OCI-LY1 (cell line): ENCODE measurements around the gene CDH23.

Experiments used
- H2AFZ ChIP-seq: fragments of 200-600 bp; sonication (generic), shearing (Covaris generic); 2 replicates; pipeline ENCODE4 v1.6.0; 2014; ENCODE audit warnings: antibody characterized with exemption, mild to moderate bottlenecking, low read length
- H3F3A ChIP-seq: fragments of 200-600 bp; sonication (generic), shearing (Covaris generic); 2 replicates; pipeline ENCODE4 v1.6.0; 2014; ENCODE audit warnings: mild to moderate bottlenecking, antibody characterized with exemption, low read length, moderate library complexity; ENCODE audit not compliant: insufficient read depth
- H3K27ac ChIP-seq: fragments of 200-600 bp; sonication (generic); 2 replicates; pipeline ENCODE4 v1.5.1; 2014; ENCODE audit warnings: low read length, mixed run types, mild to moderate bottlenecking, low read depth; ENCODE audit not compliant: poor library complexity, severe bottlenecking
- H3K27me3 ChIP-seq: fragments of 200-600 bp; sonication (generic); 2 replicates; pipeline ENCODE4 v1.6.0; 2014; ENCODE audit warnings: antibody characterized with exemption, mild to moderate bottlenecking, low read length, moderate library complexity; ENCODE audit not compliant: insufficient read depth
- H3K36me3 ChIP-seq: fragments of 200-600 bp; sonication (generic); 2 replicates; pipeline ENCODE4 v1.6.1; 2014; ENCODE audit warnings: mild to moderate bottlenecking, antibody characterized with exemption, low read length, moderate library complexity, mixed read lengths; ENCODE audit not compliant: insufficient read depth
- H3K4me1 ChIP-seq: fragments of 200-600 bp; sonication (generic); 2 replicates; pipeline ENCODE4 v1.5.1; 2014; ENCODE audit warnings: mild to moderate bottlenecking, low read length, moderate library complexity; ENCODE audit not compliant: insufficient read depth, severe bottlenecking
- H3K4me2 ChIP-seq: fragments of 200-600 bp; sonication (generic), shearing (Covaris generic); 2 replicates; pipeline ENCODE4 v1.6.1; 2014; ENCODE audit warnings: low read length
- H3K4me3 ChIP-seq: fragments of 200-600 bp; sonication (generic); 2 replicates; pipeline ENCODE4 v1.5.1; 2014; ENCODE audit warnings: low read length, low read depth, mild to moderate bottlenecking, mixed read lengths; ENCODE audit not compliant: poor library complexity, severe bottlenecking
- H3K79me2 ChIP-seq: fragments of 200-600 bp; shearing (Covaris generic); 2 replicates; pipeline ENCODE4 v1.6.1; 2016; ENCODE audit warnings: mixed run types, low read length, mixed read lengths; ENCODE audit not compliant: insufficient read depth
- H3K9ac ChIP-seq: fragments of 200-600 bp; sonication (generic), shearing (Covaris generic); 2 replicates; pipeline ENCODE4 v1.6.1; 2014; ENCODE audit warnings: mild to moderate bottlenecking, low read length, mixed read lengths
- H3K9me2 ChIP-seq: fragments of 200-600 bp; sonication (generic), shearing (Covaris generic); 2 replicates; pipeline ENCODE4 v1.6.1; 2014; ENCODE audit warnings: low read depth, mild to moderate bottlenecking, low read length, mixed read lengths
- H3K9me3 ChIP-seq: fragments of 200-600 bp; shearing (Covaris generic); 2 replicates; pipeline ENCODE4 v1.6.1; 2014; ENCODE audit warnings: low read length, mixed read lengths
- H4K20me1 ChIP-seq: fragments of 200-600 bp; sonication (generic), shearing (Covaris generic); 2 replicates; pipeline ENCODE4 v1.6.0; 2016; ENCODE audit warnings: mild to moderate bottlenecking, low read length; ENCODE audit not compliant: insufficient read depth
- EZH2 ChIP-seq: fragments of 200-600 bp; sonication (generic), shearing (Covaris generic); IDR thresholded peaks from 2 replicates; pipeline ENCODE4 v1.8.0; 2017; ENCODE audit warnings: borderline replicate concordance, mixed run types, mild to moderate bottlenecking, antibody characterized with exemption, low read length, moderate library complexity, mixed read lengths
- TF ChIP-seq, protein P1 (sequence below): fragments of 200-600 bp; sonication (generic), shearing (Covaris generic); IDR thresholded peaks from 2 replicates; pipeline ENCODE4 v1.5.1; 2017; ENCODE audit warnings: mild to moderate bottlenecking, antibody characterized with exemption, low read length, moderate library complexity, mixed read lengths

CDH23 gene

DNA sequence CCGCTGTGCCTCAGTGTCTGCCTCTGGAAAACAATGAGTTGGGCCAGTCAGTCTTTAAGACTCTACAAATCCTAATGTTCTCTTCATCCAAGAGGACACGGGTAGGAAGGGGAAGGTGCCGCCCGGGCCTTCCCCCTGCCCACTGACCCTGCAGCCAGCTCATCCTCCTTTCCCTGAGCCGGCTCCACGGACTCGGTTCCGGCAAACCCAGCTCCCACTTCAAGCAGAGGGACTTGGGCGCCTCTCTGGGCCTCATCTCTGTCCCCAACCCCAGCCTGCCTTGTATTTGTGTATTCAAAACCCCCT is 227.2 kb downstream of the CDH23 start:
- H3K9ac ChIP-seq = no peak overlapping the region
- no peak overlapping the region for H3K4me2 ChIP-seq
- H3K79me2 ChIP-seq = no peaks in the 10 kb centered on the region
- peaks cover 12% of the 10 kb centered on the region for H3K27me3 ChIP-seq
- peaks cover 13% of the 10 kb centered on the region for H3K4me1 ChIP-seq
- no peak for TF ChIP-seq EZH2
- TF ChIP-seq, protein P1, sequence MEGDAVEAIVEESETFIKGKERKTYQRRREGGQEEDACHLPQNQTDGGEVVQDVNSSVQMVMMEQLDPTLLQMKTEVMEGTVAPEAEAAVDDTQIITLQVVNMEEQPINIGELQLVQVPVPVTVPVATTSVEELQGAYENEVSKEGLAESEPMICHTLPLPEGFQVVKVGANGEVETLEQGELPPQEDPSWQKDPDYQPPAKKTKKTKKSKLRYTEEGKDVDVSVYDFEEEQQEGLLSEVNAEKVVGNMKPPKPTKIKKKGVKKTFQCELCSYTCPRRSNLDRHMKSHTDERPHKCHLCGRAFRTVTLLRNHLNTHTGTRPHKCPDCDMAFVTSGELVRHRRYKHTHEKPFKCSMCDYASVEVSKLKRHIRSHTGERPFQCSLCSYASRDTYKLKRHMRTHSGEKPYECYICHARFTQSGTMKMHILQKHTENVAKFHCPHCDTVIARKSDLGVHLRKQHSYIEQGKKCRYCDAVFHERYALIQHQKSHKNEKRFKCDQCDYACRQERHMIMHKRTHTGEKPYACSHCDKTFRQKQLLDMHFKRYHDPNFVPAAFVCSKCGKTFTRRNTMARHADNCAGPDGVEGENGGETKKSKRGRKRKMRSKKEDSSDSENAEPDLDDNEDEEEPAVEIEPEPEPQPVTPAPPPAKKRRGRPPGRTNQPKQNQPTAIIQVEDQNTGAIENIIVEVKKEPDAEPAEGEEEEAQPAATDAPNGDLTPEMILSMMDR = no peak
- no peaks in the 10 kb centered on the region for H3K9me3 ChIP-seq
- H3K27ac ChIP-seq = no peak overlapping the region
- no peak overlapping the region for H2AFZ ChIP-seq
- H3K36me3 ChIP-seq = no peaks in the 10 kb centered on the region
- no peaks in the 10 kb centered on the region for H3K9me2 ChIP-seq
- H4K20me1 ChIP-seq = no peaks in the 10 kb centered on the region
- H3F3A ChIP-seq = no peaks in the 10 kb centered on the region
- no peak overlapping the region for H3K4me3 ChIP-seq

DNA sequence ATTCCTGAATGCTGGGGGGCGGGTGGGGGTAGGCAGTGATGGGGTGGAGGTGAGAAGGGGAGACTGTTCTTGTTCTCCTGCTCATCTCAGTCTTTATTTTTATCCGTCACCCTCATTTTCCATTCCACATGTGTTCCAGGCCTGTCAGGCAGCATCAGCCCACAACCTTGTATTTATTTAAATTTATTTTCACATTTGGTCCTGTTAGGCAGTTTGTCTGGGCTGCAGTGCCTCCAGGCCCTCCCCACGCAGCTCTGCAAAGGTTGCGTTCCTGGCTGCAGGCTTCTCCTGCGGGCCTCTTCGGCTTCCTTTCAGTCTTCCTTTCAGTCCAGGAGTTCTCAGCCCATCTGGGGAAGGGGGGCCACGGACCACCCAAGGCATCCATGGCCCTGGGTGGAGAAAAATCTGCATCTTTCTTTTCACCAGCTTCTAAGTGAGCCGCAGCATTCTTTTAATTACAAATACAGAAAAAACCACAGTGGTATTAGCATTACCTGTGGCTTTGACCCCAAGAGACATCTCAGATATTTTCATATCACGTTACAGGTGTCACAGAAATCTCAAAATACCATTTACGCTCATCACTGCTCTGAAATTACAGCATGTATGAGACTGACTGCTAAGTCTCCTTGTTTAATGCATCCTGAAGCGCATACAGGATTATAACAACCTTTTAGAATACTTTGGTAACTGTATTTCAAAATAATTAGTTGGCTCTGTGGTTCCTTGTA is 228.9 kb downstream of the CDH23 start:
- Histone ChIP-seq H2AFZ (no peak overlapping the region), H3K9me3 (no peaks in the 10 kb centered on the region), H3K9me2 (no peaks in the 10 kb centered on the region), H3K9ac (no peak overlapping the region), H3K4me1 (peaks cover 13% of the 10 kb centered on the region), H3K27me3 (peaks cover 12% of the 10 kb centered on the region), H4K20me1 (no peaks in the 10 kb centered on the region), H3K4me2 (no peak overlapping the region), H3K79me2 (no peaks in the 10 kb centered on the region), H3K4me3 (no peak overlapping the region), H3F3A (no peaks in the 10 kb centered on the region), H3K27ac (no peak overlapping the region), H3K36me3 (no peaks in the 10 kb centered on the region)
- no peak for TF ChIP-seq EZH2
- TF ChIP-seq, protein P1 = no peak

DNA sequence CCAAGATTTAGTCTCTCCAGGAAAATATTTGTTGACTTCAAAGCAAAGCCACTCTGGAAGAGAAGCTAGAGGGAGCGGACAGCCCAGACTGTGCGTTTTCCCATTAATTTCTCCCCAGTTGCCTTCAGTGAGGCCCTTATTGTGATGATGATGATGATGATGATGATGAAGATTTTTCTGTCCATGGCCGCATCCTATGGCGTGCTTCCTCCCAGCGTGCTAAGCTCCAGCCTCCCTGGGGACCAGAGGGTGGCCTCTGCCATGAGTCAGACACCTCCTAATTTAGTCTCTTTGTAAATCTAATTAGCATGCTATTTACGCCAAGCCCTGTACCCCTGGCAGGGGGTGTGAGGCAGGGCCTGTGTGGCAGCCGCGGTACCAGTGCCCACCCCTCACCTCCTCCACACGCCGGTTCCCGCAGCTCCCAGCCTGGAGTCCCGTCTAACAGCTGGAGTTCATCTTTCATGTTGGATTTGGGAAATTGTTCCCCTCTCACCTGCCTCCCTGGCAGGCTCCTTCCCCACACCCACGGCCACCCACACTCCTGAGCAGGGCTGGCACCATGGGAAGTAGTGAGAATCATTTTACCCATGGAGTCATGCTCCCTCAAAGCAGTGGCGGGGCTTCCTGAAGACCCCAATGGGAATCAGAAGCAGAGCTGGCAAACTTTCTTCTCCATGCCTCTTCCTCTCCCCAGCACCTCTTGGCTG is 230.7 kb downstream of the CDH23 start:
- Histone ChIP-seq H2AFZ (no peak overlapping the region), H3K79me2 (no peaks in the 10 kb centered on the region), H3F3A (no peaks in the 10 kb centered on the region), H3K4me2 (no peak overlapping the region), H3K27me3 (peaks cover 12% of the 10 kb centered on the region), H3K4me3 (no peak overlapping the region), H3K9me3 (no peaks in the 10 kb centered on the region), H4K20me1 (no peaks in the 10 kb centered on the region), H3K36me3 (no peaks in the 10 kb centered on the region), H3K9me2 (no peaks in the 10 kb centered on the region), H3K4me1 (peaks cover under 1% of the 10 kb centered on the region), H3K27ac (no peak overlapping the region), H3K9ac (no peak overlapping the region)
- TF ChIP-seq, protein P1 = no peak
- TF ChIP-seq EZH2 = no peak
